LNCaP clone FGC (cell line): Measurements from ENCODE around the gene KATNAL1.

ENCODE experiments used
- DNase-seq: peaks from one replicate; pipeline ENCODE4 v3.0.0-alpha.2; 2011; ENCODE audit warnings: low read depth
- H3K4me3 ChIP-seq: 2 replicates; pipeline ENCODE4 v1.5.1; 2011; ENCODE audit warnings: mild to moderate bottlenecking, low read depth, low read length, control low read depth
- CTCF ChIP-seq: IDR thresholded peaks from 2 replicates; pipeline ENCODE4 v1.5.1; 2012; ENCODE audit warnings: mild to moderate bottlenecking; ENCODE audit not compliant: control insufficient read depth, insufficient read depth; ENCODE audit errors: extremely low read depth

The KATNAL1 gene

GRCh38 chr13:30307194-30307970, at the start of gene KATNAL1:
KATNAL1 (minus strand) TSS chr13:30307551; CDS start chr13:30283777, 23,774 bp downstream.
- no peak for TF ChIP-seq CTCF
- no peak for DNase-seq

GRCh38 chr13:30355839-30356238, 48.5 kb upstream of the KATNAL1 start:
- H3K4me3 ChIP-seq = no peak overlapping the region

More at GRCh38 chr13:30307194-30307970, at the start of gene KATNAL1:
- H3K4me3 ChIP-seq = peak within 1 kb of the TSS; percentile 76

GRCh38 chr13:30355384-30355699, 48.0 kb upstream of the KATNAL1 start:
- TF ChIP-seq CTCF = no peak
- DNase-seq = no peak
- H3K4me3 ChIP-seq = no peak overlapping the region

More at GRCh38 chr13:30355839-30356238, 48.5 kb upstream of the KATNAL1 start:
- DNase-seq = no peak
- no peak for TF ChIP-seq CTCF

- DNase-seq = no peak
Measured at GRCh38 chr13:30354493-30355383, 47.4 kb upstream of the KATNAL1 start.

GRCh38 chr13:30353471-30354215, 46.3 kb upstream of the KATNAL1 start:
- no peak overlapping the region for H3K4me3 ChIP-seq

More at GRCh38 chr13:30354493-30355383, 47.4 kb upstream of the KATNAL1 start:
- no peak for TF ChIP-seq CTCF
- no peak overlapping the region for H3K4me3 ChIP-seq

GRCh38 chr13:30353060-30353459, 45.7 kb upstream of the KATNAL1 start:
- H3K4me3 ChIP-seq = no peak overlapping the region
- no peak for DNase-seq
- no peak for TF ChIP-seq CTCF

More at GRCh38 chr13:30353471-30354215, 46.3 kb upstream of the KATNAL1 start:
- TF ChIP-seq CTCF = no peak
- DNase-seq = no peak
